SU-DHL-6 (cell line): ENCODE data around the gene TBC1D21.

Experiments used
- EZH2phosphoT487 ChIP-seq: fragments of 200-600 bp; sonication (generic), shearing (Covaris generic); conservative IDR thresholded peaks from 2 replicates; pipeline ENCODE4 v1.6.1; 2018; ENCODE audit warnings: mild to moderate bottlenecking, antibody characterized with exemption, low read length, moderate library complexity, mixed read lengths
- TF ChIP-seq, protein P1 (sequence below): fragments of 200-600 bp; sonication (generic); IDR thresholded peaks from one replicate; pipeline ENCODE4 v1.5.1; 2017; ENCODE audit warnings: antibody characterized with exemption, mild to moderate bottlenecking, low read length, moderate library complexity; ENCODE audit not compliant: insufficient read depth, poor library complexity, severe bottlenecking

DNA sequence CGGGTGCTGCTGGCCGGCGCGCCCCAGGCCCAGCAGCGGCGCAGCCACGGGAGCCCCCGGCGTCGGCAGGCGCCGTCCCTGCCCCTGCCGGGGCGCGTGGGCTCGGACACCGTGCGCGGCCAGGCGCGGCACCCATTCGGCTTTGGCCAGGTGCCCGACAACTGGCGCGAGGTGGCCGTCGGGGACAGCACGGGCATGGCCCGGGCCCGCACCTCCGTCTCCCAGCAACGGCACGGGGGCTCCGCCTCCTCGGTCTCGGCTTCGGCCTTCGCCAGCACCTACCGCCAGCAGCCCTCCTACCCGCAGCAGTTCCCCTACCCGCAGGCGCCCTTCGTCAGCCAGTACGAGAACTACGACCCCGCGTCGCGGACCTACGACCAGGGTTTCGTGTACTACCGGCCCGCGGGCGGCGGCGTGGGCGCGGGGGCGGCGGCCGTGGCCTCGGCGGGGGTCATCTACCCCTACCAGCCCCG, 53.7 kb downstream of the TBC1D21 start:
- TF ChIP-seq, protein P1, sequence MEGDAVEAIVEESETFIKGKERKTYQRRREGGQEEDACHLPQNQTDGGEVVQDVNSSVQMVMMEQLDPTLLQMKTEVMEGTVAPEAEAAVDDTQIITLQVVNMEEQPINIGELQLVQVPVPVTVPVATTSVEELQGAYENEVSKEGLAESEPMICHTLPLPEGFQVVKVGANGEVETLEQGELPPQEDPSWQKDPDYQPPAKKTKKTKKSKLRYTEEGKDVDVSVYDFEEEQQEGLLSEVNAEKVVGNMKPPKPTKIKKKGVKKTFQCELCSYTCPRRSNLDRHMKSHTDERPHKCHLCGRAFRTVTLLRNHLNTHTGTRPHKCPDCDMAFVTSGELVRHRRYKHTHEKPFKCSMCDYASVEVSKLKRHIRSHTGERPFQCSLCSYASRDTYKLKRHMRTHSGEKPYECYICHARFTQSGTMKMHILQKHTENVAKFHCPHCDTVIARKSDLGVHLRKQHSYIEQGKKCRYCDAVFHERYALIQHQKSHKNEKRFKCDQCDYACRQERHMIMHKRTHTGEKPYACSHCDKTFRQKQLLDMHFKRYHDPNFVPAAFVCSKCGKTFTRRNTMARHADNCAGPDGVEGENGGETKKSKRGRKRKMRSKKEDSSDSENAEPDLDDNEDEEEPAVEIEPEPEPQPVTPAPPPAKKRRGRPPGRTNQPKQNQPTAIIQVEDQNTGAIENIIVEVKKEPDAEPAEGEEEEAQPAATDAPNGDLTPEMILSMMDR = no peak
- no peak for TF ChIP-seq EZH2phosphoT487
